Amniotic epithelial cell (primary cell): ENCODE data around the gene VARS2.
"Not testable (repeated sequence)": the region's sequence is repeated elsewhere in the genome, so short reads cannot be mapped to it uniquely, and the experiment has no call there.

ENCODE experiments used
- DNase-seq: peaks from one replicate; pipeline ENCODE4 v3.0.0-alpha.2; 2010; ENCODE audit warnings: low read depth

VARS2 gene

DNA sequence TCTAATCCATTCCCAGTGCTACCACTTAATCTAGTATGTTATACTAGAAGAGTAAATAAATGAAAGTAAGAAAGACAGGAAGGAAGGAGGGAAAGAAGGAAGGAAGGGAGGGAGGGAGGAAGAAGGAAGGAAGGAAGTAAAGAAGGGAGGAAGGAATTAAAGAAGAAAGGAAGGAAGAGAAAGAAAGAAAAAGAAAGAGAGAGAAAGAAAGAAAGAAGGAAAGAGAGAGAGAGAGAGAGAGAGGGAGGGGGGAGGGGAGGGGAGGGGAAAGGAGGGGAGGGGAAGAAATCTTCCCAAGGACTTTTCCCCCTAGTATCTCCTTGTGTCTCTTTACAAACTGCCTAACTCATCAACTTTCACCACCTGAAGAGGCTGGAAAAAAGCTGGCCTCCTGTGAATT is 48.7 kb downstream of the VARS2 start:
- no peak for DNase-seq

DNA sequence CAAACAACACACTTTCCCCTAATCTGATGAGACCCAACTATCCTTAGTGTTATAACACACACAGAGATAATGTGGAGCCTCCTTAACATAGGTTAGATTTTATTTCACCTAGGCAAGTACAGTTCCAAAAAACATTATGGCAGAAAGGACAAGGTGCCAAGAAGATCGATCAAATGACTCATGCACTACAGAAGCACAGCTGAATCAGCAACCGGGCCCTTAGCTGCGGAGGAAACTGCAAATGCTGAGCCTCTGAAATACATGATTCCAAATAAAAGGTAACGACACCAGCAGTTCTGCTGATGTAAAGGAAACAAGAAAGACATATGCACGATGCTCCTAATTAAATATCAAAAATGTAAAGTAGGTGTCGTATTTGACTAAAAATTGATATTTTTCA is 49.6 kb downstream of the VARS2 start:
- DNase-seq, result peak; percentile 19

DNA sequence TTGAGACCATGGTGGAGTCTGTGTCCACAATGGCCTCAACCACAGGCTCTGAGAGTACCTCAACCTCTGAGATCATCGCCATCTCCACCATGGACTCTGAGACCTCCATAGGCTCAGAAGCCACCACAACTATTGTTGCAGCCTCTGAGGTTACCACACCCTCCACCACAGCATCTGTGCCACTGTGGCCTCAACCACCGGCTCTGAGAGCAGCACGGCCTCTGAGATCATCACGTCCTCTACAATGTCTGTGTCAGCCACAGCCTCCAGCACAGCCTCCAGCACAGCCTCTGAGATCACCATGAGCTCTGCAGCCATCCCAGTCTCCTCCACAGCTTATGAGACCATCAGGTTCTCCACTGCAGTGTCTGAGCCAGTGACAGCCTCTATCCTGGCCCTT is 50.0 kb downstream of the VARS2 start:
- no peak for DNase-seq

GRCh38 chr6:30965140-30965601 is 51.1 kb downstream of the VARS2 start:
- no peak for DNase-seq

DNA sequence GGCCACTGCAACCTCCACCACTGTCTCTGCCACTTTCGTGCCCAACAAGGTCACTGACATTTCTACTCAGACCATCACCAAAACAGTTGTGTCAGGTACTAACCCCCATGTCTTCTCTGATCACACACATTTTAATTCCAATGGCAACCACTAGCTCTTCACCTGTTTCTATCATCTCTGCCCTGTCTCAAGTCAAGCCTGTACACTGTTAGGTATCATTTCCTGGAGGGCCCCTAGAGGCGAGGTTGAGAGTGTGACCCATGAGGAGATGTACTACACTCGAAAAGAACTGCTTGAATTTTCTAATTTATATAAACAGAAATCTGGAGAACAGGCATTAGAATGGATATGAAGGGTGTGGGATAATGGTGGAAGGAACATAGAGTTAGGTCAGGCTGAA is 52.1 kb downstream of the VARS2 start:
- no peak for DNase-seq

DNA sequence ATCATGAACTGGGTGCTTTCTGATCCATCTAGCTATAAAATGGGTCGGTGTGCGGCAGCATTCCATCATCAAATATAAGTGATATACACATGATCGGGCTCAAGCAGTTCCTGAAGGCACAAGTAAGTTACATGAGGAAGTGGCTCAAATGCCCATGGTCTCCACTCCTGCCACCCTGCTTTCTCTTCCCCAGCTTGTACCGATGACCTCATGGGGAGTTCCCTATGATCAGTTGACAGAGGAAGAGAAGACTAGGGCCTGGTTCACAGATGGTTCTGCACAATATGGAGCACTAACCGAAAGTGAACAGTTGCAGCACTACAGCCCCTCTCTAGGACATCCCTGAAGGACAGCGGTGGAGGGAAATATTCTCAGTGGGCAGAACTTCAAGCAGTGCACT is 55.1 kb downstream of the VARS2 start:
- DNase-seq, result not testable (repeated sequence)

- DNase-seq, result no peak
These were observed 56.9 kb downstream of the VARS2 start for GRCh38 chr6:30970946-30971345.

DNA sequence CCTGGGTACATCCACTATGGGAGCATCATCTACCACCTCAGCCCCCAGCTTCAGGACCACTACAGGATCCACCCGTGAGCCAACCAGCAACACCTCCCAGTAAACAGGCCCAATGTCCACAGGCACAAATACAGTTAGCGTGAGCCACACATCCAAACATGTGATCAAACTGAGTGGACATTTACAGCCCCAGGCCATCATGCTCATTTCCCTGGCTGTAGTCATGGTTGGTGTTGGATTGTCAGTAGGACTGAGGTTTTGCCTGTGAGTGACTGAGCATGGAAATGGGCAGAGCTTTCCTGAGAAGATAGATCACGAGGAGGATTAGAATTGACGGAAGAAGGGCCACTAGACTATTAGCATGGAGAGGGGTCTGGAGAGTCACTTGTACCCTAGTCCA is 58.8 kb downstream of the VARS2 start:
- DNase-seq, result no peak

- DNase-seq, result no peak
These were observed 60.6 kb downstream of the VARS2 start for GRCh38 chr6:30974490-30975252.
